ENCODE results near the gene VPS16. TPM values are rescaled to one million over a fixed set of nuclear protein-coding genes. Genes with fewer than 3 reads are reported as not detected.
"Not testable (repeated sequence)": the region's sequence is repeated elsewhere in the genome, so short reads cannot be mapped to it uniquely, and the experiment has no call there.

Gene VPS16
- total and polyA plus RNA-seq, 2 of the 8 experiments (the other 6 are each of a cell fraction or from before 2014, with no cell fraction given): 23.8 to 25.9 TPM

DNA sequence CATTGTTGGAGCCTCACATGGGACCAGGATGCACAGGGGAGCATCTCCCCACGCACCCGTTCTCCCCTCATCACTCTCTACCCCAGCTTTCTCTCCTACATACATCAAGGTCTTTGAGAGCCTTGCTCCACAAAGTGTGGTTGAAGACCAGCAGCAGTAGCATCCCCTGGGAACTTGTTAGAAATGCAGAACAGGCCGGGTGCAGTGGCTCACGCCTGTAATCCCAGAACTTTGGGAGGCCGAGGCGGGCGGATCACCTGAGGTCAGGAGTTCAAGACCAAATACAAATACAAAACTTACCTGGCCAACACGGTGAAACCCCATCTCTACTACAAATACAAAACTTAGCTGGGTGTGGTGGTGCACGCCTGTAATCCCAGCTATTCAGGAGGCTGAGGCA lies 32.6 kb upstream of the VPS16 start:
- not testable (repeated sequence) for H2AK5ac ChIP-seq (ENCODE audit: low read depth, low read length); H2AFZ ChIP-seq (ENCODE audit: low read length); H2BK15ac ChIP-seq (ENCODE audit: low read length); FAIRE-seq; H3K4me2 ChIP-seq (ENCODE audit: insufficient read depth in 1 of 2, low read depth in 2 of 2, low read length in 2 of 2); H3K4me3 ChIP-seq (ENCODE audit: extremely low read depth in 1 of 4, insufficient read depth in 2 of 4, low read depth in 3 of 4, low read length in 4 of 4); H3K27ac ChIP-seq (ENCODE audit: low read depth, low read length); H2BK5ac ChIP-seq (ENCODE audit: low read depth, low read length); DNase-seq (ENCODE audit: low read depth in 1 of 2, low spot score in 2 of 2); H3K23ac ChIP-seq (ENCODE audit: insufficient read length); H4K20me1 ChIP-seq (replicated peaks in 1 of 2; ENCODE audit: control insufficient read depth in 1 of 2, insufficient read depth in 2 of 2, low read length in 2 of 2); H3K79me2 ChIP-seq (ENCODE audit: control insufficient read depth in 1 of 2, insufficient read depth in 2 of 2, low read length in 2 of 2); H2BK120ac ChIP-seq (replicated peaks; ENCODE audit: low read depth, low read length); H2BK12ac ChIP-seq (ENCODE audit: low read depth, low read length); H3K18ac ChIP-seq (ENCODE audit: extremely low read depth, low read length); H3K14ac ChIP-seq (ENCODE audit: insufficient read length); H2BK20ac ChIP-seq (ENCODE audit: low read length); H4K91ac ChIP-seq (replicated peaks; ENCODE audit: insufficient read length, low read length); H3K79me1 ChIP-seq (ENCODE audit: low read depth, low read length); H3K9ac ChIP-seq (replicated peaks in 1 of 4; ENCODE audit: extremely low read depth in 1 of 4, low read depth in 3 of 4, low read length in 3 of 4); H3K4ac ChIP-seq (replicated peaks; ENCODE audit: insufficient read length, low read depth, low read length); H3K56ac ChIP-seq (replicated peaks; ENCODE audit: insufficient read length, low read depth, low read length); H4K8ac ChIP-seq (ENCODE audit: extremely low read depth, insufficient read depth, low read length); H3K9me3 ChIP-seq (ENCODE audit: insufficient read depth in 2 of 2, low read depth in 1 of 2, low read length in 1 of 2); H3K36me3 ChIP-seq (ENCODE audit: control insufficient read depth in 2 of 4, insufficient read depth in 4 of 4, low read length in 3 of 4); H4K5ac ChIP-seq (ENCODE audit: insufficient read length, low read depth, low read length); H3K23me2 ChIP-seq (ENCODE audit: low read depth, low read length)
- ChIA-PET CTCF (ENCODE audit: partially characterized antibody) (interaction anchor here (3.5 kb wide), 1 partner anchor 11 kb away, joined by 9 read pairs; no protein-coding TSS in a partner anchor), POLR2A (ENCODE audit: partially characterized antibody) (interaction anchor here (0.7 to 1.0 kb wide), 2 partner anchors 8 to 191 kb away, joined by 3 read pairs; no protein-coding TSS in a partner anchor)
- 88% methylated on average over 9 of the region's 9 CpGs; no CpG with 5 or more reads in 1 of the 2 experiments for WGBS, 2 experiments (ENCODE audit: extremely low coverage in 1 of 2, insufficient coverage in 1 of 2, insufficient read length in 1 of 2, insufficient replicate concordance in 2 of 2, low coverage in 1 of 2, low lambda C conversion rate in 2 of 2, missing lambda C conversion rate in 1 of 2)
- Histone ChIP-seq H3K27me3 (replicated peaks in 1 of 4; ENCODE audit: control insufficient read depth in 3 of 4, extremely low read depth in 1 of 4, insufficient read depth in 3 of 4, low read length in 3 of 4) (peaks cover 35 to 50% (median 44%) of the 10 kb centered on the region in 4 experiments), H3K4me1 (replicated peaks in 1 of 4; ENCODE audit: control insufficient read depth in 3 of 4, insufficient read depth in 4 of 4, low read length in 3 of 4) (peaks cover 0 to 13% (median 8%) of the 10 kb centered on the region in 4 experiments; a peak in 6 of 7 replicates)
